Measurements from ENCODE around the gene TRAF3.

Gene TRAF3

DNA sequence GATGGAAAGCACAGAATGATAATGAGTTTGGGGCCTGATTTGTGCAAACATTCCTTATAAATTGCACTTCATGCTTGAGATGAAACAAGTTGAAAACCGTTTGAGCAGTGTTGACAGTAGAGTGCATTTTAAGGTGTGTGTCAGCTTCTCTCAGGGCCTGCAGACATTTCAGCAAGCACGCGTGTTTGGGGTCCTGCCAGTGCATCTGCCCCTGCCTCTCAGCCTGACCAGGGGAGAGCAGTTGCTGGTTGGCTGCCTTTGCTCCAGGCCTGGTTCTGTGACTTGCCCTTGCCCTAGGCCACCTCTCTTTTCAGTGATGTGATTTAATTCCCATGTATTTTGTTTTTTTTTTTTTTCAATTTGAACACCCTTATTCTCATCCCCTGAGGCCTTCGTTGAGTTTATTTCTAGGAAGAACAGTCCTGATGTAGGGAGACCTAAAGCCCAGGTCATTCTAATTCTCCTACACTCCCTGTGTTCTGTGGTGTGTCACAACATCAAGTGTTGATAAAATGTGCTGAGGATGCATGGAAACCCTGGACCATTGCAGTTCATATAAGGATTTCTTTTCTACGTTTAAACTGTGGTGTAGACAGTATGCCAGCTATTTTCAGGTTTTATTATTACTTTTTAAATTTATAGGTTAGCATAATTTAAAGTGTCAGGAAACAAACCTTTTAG, 105.1 kb downstream of the TRAF3 start:
- TF ChIP-seq FOXM1 (IDR thresholded peaks at IDR 0.05; ENCODE audit: borderline replicate concordance, low read depth) = no peak
- no peak for TF ChIP-seq CREB1 (IDR thresholded peaks at IDR 0.05; ENCODE audit: low read depth)
- TF ChIP-seq, protein P1, sequence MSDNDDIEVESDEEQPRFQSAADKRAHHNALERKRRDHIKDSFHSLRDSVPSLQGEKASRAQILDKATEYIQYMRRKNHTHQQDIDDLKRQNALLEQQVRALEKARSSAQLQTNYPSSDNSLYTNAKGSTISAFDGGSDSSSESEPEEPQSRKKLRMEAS (IDR thresholded peaks at IDR 0.05) = no peak
- TF ChIP-seq ZBTB7A (IDR thresholded peaks at IDR 0.05; ENCODE audit: low read depth) = no peak
- TF ChIP-seq RAD21 (IDR thresholded peaks at IDR 0.05; ENCODE audit: low read depth) = no peak
- no peak for TF ChIP-seq TEAD4 (IDR thresholded peaks at IDR 0.05)
- TF ChIP-seq, protein P2, sequence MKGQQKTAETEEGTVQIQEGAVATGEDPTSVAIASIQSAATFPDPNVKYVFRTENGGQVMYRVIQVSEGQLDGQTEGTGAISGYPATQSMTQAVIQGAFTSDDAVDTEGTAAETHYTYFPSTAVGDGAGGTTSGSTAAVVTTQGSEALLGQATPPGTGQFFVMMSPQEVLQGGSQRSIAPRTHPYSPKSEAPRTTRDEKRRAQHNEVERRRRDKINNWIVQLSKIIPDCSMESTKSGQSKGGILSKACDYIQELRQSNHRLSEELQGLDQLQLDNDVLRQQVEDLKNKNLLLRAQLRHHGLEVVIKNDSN (IDR thresholded peaks at IDR 0.05) = no peak
- TF ChIP-seq TCF12 (IDR thresholded peaks at IDR 0.05; ENCODE audit: low read depth) = no peak
- no peak for TF ChIP-seq CEBPB (IDR thresholded peaks at IDR 0.05)

DNA sequence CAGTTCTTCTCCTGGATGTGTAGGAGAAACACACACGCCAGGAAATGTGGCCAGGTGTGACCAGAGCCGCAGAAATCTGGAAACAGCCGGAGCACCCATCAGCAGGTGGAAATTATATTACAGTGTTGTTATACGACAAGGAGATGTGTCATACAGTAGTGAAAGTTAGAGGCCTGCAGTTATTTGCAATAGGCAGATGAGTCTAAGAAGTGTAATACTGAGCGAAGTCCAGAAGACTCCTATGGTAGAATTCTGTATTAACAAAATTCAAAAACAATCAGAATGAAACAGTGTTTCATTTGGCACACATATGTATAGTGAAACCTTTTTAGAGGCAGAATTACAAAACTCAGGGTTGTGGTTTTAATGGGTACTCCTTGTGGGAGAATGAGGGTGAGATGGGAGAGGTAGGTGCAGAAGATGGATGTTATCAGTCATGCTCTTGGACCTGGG, 105.9 kb downstream of the TRAF3 start:
- no peak for TF ChIP-seq TEAD4 (IDR thresholded peaks at IDR 0.05)
- no peak for TF ChIP-seq EGR1 (IDR thresholded peaks at IDR 0.05)
- no peak for TF ChIP-seq ZBTB7A (IDR thresholded peaks at IDR 0.05; ENCODE audit: low read depth)
- TF ChIP-seq, protein P2 (IDR thresholded peaks at IDR 0.05) = no peak
- TF ChIP-seq NFIC (IDR thresholded peaks at IDR 0.05) = no peak
- TF ChIP-seq CREB1 (IDR thresholded peaks at IDR 0.05; ENCODE audit: low read depth) = no peak
- no peak for TF ChIP-seq EP300 (IDR thresholded peaks at IDR 0.05; ENCODE audit: borderline replicate concordance)

DNA sequence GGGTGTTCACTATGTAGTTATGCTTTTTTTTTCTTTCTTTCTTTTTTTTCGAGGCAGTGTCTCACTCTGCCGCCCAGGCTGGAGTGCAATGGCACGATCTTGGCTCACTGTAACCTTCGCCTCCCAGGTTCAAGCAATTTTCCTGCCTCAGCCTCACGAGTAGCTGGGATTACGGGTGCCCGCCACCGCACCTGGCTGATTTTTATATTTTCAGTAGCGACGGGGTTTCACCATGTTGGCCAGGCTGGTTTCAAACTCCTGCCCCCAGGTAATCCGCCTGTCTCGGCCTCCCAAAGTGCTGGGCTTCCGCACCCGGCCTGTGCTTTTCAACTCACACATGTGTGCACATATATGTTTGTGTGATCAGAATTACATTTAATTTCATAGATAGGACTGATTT, 106.3 kb downstream of the TRAF3 start:
- TF ChIP-seq TAF1 (IDR thresholded peaks at IDR 0.05; ENCODE audit: low read depth) (no peak), ZBTB7A (IDR thresholded peaks at IDR 0.05; ENCODE audit: low read depth) (no peak), NFIC (IDR thresholded peaks at IDR 0.05) (no peak), TEAD4 (IDR thresholded peaks at IDR 0.05) (no peak), RAD21 (IDR thresholded peaks at IDR 0.05; ENCODE audit: low read depth) (no peak), EP300 (IDR thresholded peaks at IDR 0.05; ENCODE audit: borderline replicate concordance) (no peak), EGR1 (IDR thresholded peaks at IDR 0.05) (no peak), CREB1 (IDR thresholded peaks at IDR 0.05; ENCODE audit: low read depth) (no peak), FOXM1 (IDR thresholded peaks at IDR 0.05; ENCODE audit: borderline replicate concordance, low read depth) (no peak), CEBPB (IDR thresholded peaks at IDR 0.05) (no peak), YY1 (IDR thresholded peaks at IDR 0.05; ENCODE audit: low read depth) (no peak), TCF12 (IDR thresholded peaks at IDR 0.05; ENCODE audit: low read depth) (no peak)
- TF ChIP-seq, protein P3, sequence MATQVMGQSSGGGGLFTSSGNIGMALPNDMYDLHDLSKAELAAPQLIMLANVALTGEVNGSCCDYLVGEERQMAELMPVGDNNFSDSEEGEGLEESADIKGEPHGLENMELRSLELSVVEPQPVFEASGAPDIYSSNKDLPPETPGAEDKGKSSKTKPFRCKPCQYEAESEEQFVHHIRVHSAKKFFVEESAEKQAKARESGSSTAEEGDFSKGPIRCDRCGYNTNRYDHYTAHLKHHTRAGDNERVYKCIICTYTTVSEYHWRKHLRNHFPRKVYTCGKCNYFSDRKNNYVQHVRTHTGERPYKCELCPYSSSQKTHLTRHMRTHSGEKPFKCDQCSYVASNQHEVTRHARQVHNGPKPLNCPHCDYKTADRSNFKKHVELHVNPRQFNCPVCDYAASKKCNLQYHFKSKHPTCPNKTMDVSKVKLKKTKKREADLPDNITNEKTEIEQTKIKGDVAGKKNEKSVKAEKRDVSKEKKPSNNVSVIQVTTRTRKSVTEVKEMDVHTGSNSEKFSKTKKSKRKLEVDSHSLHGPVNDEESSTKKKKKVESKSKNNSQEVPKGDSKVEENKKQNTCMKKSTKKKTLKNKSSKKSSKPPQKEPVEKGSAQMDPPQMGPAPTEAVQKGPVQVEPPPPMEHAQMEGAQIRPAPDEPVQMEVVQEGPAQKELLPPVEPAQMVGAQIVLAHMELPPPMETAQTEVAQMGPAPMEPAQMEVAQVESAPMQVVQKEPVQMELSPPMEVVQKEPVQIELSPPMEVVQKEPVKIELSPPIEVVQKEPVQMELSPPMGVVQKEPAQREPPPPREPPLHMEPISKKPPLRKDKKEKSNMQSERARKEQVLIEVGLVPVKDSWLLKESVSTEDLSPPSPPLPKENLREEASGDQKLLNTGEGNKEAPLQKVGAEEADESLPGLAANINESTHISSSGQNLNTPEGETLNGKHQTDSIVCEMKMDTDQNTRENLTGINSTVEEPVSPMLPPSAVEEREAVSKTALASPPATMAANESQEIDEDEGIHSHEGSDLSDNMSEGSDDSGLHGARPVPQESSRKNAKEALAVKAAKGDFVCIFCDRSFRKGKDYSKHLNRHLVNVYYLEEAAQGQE (IDR thresholded peaks at IDR 0.05; ENCODE audit: low read depth) = no peak
- TF ChIP-seq, protein P2 (IDR thresholded peaks at IDR 0.05) = no peak
- TF ChIP-seq, protein P1 (IDR thresholded peaks at IDR 0.05) = no peak

DNA sequence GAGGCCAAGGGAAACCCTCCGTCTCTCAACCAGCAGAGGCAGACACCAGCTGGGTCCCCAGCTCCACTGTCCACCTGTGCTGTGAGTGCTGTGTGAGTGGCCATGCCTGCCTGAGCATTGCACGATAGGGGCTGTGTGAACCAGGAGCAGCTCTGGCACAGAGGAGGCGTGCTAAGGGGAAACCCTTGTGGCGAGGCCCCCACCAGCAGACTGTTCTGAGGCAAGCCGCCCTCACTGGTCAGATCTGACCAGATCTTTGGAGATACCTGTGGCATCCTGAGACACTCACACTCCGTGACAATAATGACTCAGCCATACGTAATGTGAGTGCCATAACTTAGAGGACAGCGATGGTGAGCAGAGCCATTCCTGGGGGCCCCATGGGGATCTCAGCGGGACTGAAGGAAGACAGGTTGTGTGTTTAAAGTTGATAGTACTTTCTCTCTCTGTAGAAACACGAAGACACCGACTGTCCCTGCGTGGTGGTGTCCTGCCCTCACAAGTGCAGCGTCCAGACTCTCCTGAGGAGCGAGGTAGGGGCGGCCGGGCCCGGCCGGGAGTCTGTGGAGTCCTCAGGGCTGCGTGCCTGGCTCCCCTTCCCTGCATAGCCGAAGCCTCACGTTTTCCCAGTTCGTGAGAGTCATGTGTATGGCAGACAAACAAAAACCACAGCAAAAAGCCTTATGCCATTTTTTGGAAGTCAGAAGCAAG, 108.6 kb downstream of the TRAF3 start:
- TF ChIP-seq FOXM1 (IDR thresholded peaks at IDR 0.05; ENCODE audit: borderline replicate concordance, low read depth) (no peak), YY1 (IDR thresholded peaks at IDR 0.05; ENCODE audit: low read depth) (no peak), NFIC (IDR thresholded peaks at IDR 0.05) (no peak), EGR1 (IDR thresholded peaks at IDR 0.05) (no peak), TEAD4 (IDR thresholded peaks at IDR 0.05) (no peak), EP300 (IDR thresholded peaks at IDR 0.05; ENCODE audit: borderline replicate concordance) (no peak), TAF1 (IDR thresholded peaks at IDR 0.05; ENCODE audit: low read depth) (no peak)
- TF ChIP-seq, protein P3 (IDR thresholded peaks at IDR 0.05; ENCODE audit: low read depth) = no peak

DNA sequence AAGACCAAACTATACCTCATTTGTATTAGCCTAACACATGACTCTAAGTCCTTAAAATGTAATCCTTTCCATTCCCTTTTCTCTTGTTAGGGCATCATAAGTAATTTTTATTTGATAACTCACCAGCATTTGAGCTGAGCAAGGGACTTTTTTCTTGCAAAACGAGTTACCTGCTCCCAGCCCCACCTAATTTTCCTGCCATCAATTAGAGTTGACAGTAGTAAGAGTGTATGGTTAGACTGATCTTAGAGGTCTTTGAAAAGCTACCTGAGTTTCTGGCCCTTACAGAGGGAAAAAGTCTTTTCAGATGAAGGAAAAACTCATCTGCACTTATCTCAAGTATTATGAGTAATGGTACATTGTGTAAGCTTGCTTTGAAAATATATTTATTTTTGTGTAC, 111.5 kb downstream of the TRAF3 start:
- TF ChIP-seq YY1 (IDR thresholded peaks at IDR 0.05; ENCODE audit: low read depth) (no peak), NFIC (IDR thresholded peaks at IDR 0.05) (no peak)
